GM12892 (cell line): ENCODE data around the gene CENPP.

Source experiments
- POLR2A ChIP-seq: IDR thresholded peaks from 2 replicates; pipeline ENCODE4 v1.6.1; 2011; ENCODE audit warnings: low read depth, low read length, control low read depth
- POLR2AphosphoS5 ChIP-seq: IDR thresholded peaks from 2 replicates; pipeline ENCODE4 v1.6.1; 2011; ENCODE audit warnings: low read depth, low read length, control low read depth
- TAF1 ChIP-seq: IDR thresholded peaks from 2 replicates; pipeline ENCODE4 v1.6.1; 2011; ENCODE audit warnings: low read depth, mild to moderate bottlenecking, control low read depth, low read length, borderline replicate concordance

GRCh38 chr9:92644278-92644677 lies 318.5 kb downstream of the CENPP start:
- TF ChIP-seq POLR2A, result no peak
- no peak for TF ChIP-seq TAF1
- TF ChIP-seq POLR2AphosphoS5, result no peak
